Astrocyte (in vitro differentiated cells and primary cell): ENCODE measurements around the gene TKT. TPM values are rescaled to one million over a fixed set of nuclear protein-coding genes. Genes with fewer than 3 reads are reported as not detected.

Source experiments
- DNase-seq: peaks from one replicate; pipeline ENCODE4 v3.0.0-alpha.2; 2010; ENCODE audit warnings: low read depth
- FAIRE-seq: peaks from 2 replicates; lab custom pipeline; 2011; peaks lifted over from hg19 to GRCh38; lab: Jason Lieb, UNC
- H2AFZ ChIP-seq: 2 replicates; pipeline ENCODE4 v1.6.0; 2012; ENCODE audit warnings: low read depth, low read length, inconsistent platforms
- H3K27ac ChIP-seq: 2 replicates; pipeline ENCODE4 v1.5.1; 2011; ENCODE audit warnings: low read depth, low read length, inconsistent platforms
- H3K27me3 ChIP-seq: 2 replicates; pipeline ENCODE4 v1.6.0; 2011; ENCODE audit warnings: low read length, inconsistent platforms; ENCODE audit not compliant: insufficient read depth
- H3K36me3 ChIP-seq: 2 replicates; pipeline ENCODE4 v1.5.1; 2011; ENCODE audit warnings: low read length, inconsistent platforms; ENCODE audit not compliant: insufficient read depth
- H3K4me1 ChIP-seq: 2 replicates; pipeline ENCODE4 v1.5.1; 2011; ENCODE audit warnings: low read length, inconsistent platforms; ENCODE audit not compliant: insufficient read depth
- H3K4me2 ChIP-seq: 2 replicates; pipeline ENCODE4 v1.6.0; 2012; ENCODE audit warnings: low read length, inconsistent platforms
- H3K4me3 ChIP-seq: 2 replicates; pipeline ENCODE4 v1.5.1; 2011; ENCODE audit warnings: low read depth, mild to moderate bottlenecking, low read length, inconsistent platforms; ENCODE audit not compliant: insufficient read depth
- H3K79me2 ChIP-seq: 2 replicates; pipeline ENCODE4 v1.6.0; 2012; ENCODE audit warnings: mild to moderate bottlenecking, low read length, inconsistent platforms; ENCODE audit not compliant: insufficient read depth
- H3K9ac ChIP-seq: 2 replicates; pipeline ENCODE4 v1.6.0; 2012; ENCODE audit warnings: mild to moderate bottlenecking, low read length, inconsistent platforms
- H3K9me3 ChIP-seq: 2 replicates; pipeline ENCODE4 v1.5.1; 2012; ENCODE audit warnings: low read depth, mild to moderate bottlenecking, low read length, inconsistent platforms; ENCODE audit not compliant: insufficient read depth
- H4K20me1 ChIP-seq: 2 replicates; pipeline ENCODE4 v1.6.0; 2012; ENCODE audit warnings: low read length, inconsistent platforms; ENCODE audit not compliant: insufficient read depth
- H3K27ac Mint-ChIP-seq: one replicate; pipeline ENCODE4 v1.8.0; 2021; ENCODE audit warnings: mild to moderate bottlenecking, mixed read lengths; ENCODE audit not compliant: unreplicated experiment
- H3K27me3 Mint-ChIP-seq: one replicate; pipeline ENCODE4 v1.8.0; 2021; ENCODE audit warnings: low read depth, mixed read lengths; ENCODE audit not compliant: unreplicated experiment
- H3K36me3 Mint-ChIP-seq: one replicate; pipeline ENCODE4 v1.8.0; 2021; ENCODE audit warnings: low read depth, mixed read lengths; ENCODE audit not compliant: unreplicated experiment
- H3K4me1 Mint-ChIP-seq: one replicate; pipeline ENCODE4 v1.8.0; 2021; ENCODE audit warnings: low read depth, mixed read lengths; ENCODE audit not compliant: unreplicated experiment
- H3K4me3 Mint-ChIP-seq: one replicate; pipeline ENCODE4 v1.8.0; 2021; ENCODE audit warnings: mild to moderate bottlenecking, moderate library complexity, mixed read lengths; ENCODE audit not compliant: unreplicated experiment
- H3K9me3 Mint-ChIP-seq: one replicate; pipeline ENCODE4 v1.8.0; 2021; ENCODE audit warnings: mild to moderate bottlenecking, mixed read lengths; ENCODE audit not compliant: unreplicated experiment
- CTCF ChIP-seq: IDR thresholded peaks from 2 replicates; pipeline ENCODE4 v1.5.1; 2011; ENCODE audit warnings: low read depth, mild to moderate bottlenecking, inconsistent platforms, low read length, moderate library complexity; ENCODE audit not compliant: insufficient read depth
- EZH2 ChIP-seq: IDR thresholded peaks from 2 replicates; pipeline ENCODE4 v1.6.1; 2012; ENCODE audit warnings: mild to moderate bottlenecking, low read length, inconsistent platforms; ENCODE audit not compliant: insufficient read depth
- total RNA-seq: library from RNA; stranded (reverse); gene quantifications from 2 replicates; pipeline ENCODE4 v1.2.1, GENCODE V29; 2021

TKT gene
- total RNA-seq, 1 donor from 2014 or later, result 318 TPM

DNA sequence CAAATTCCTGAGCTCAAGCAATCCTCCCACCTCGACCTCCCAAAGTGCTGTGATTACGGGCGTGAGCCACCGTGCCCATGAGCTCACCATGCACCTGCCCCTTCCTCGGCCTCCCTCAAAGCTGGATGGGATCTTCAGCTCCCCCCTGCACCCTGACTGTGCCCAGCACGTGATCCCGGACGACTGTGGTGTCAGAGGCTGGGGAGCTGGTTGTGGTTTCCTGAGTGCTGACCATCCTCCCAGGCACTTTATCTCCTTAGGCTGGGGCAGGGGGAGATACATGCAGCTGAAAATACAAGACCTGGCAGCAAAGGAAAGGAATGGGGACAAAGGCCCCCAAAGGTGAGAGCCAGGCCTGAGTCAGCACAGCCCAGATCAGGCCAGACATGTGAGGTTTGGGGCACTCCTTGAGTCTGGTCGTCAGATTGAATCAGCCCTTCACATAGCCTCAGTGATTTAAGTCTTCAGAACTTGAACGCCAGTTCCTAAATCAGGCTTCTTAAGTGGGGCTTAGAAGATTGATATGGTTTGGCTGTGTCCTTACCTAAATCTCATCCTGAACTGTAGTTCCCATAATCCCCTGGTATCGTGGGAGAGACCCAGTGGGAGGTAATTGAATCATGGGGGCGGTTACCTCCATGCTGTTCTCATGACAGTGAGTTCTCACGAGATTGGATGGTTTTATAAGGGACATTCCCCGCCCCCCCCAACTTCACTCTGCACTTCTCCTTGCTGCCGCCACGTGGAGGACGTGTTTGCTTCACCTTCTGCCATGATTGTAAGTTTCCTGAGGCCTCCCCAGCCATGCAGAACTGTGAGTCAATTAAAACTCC, 59.0 kb downstream of the TKT start:
- peaks cover 14% of the 10 kb centered on the region for H3K4me1 ChIP-seq
- no peaks in the 10 kb centered on the region for H3K36me3 ChIP-seq
- Mint-ChIP-seq H3K9me3 (no peaks in the 10 kb centered on the region), H3K4me3 (no peak overlapping the region), H3K27me3 (peaks cover 15% of the 10 kb centered on the region), H3K4me1 (peaks cover 8% of the 10 kb centered on the region), H3K27ac (peak overlapping the region; percentile 71), H3K36me3 (peaks cover 1% of the 10 kb centered on the region)
- H3K9me3 ChIP-seq, result no peaks in the 10 kb centered on the region
- no peaks in the 10 kb centered on the region for H4K20me1 ChIP-seq
- H3K27ac ChIP-seq, result peak overlapping the region; percentile 60
- peak overlapping the region; percentile 60 for H3K9ac ChIP-seq
- H3K4me2 ChIP-seq, result peak overlapping the region; percentile 20
- no peak for TF ChIP-seq CTCF
- no peak for TF ChIP-seq EZH2
- H2AFZ ChIP-seq, result peak overlapping the region; percentile 55
- H3K27me3 ChIP-seq, result no peaks in the 10 kb centered on the region
- no peak overlapping the region for H3K4me3 ChIP-seq
- no peaks in the 10 kb centered on the region for H3K79me2 ChIP-seq
- DNase-seq, result peak; percentile 39
- no peak for FAIRE-seq

DNA sequence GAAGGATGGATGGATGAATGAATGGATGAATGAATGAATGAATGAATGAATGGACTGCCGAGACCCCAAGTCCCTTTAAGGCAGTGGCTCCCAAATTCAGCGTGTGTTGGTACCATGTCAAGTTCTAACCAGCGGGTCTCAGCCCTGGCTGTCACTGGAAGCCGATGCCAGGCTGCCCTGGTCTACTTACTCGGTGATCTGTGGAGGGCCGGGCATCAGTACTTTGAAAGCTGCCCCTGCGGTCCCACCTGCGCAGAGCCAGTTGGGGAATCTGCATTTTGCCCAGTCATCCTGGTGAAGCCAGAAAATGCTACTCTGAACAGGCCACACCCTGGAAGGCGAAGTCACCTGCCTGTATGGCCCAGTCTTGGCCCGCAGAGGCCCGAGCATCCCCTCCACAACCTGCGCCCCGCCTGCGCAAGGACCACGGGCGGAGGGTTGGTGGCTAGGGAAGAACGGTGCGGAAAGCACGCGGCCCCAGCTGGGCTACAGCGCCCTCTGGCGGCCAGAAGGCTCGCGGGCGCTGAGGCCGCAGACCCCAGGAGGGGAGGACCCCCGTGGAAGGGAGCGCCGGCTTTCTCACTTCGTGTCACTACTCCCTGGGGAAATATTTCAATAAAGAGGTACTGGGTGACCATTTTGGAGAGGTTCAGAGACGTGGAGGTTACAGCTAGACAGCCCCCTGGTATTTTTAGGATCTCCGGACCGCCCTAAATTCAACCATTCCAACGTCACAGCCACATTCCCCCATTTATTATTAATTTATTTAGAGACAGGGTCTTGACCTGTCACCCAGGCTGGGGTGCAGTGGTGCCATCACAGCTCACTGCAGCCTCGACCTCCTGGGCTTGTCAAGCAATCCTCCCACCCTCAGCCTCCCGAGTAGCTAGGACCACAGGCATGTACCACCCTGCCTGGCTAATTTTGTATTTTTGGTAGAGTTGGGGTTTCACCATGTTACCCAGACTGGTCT, 59.9 kb downstream of the TKT start:
- peak overlapping the region; percentile 60 for H3K27ac ChIP-seq
- no peaks in the 10 kb centered on the region for H4K20me1 ChIP-seq
- H3K36me3 ChIP-seq, result no peaks in the 10 kb centered on the region
- peak overlapping the region; percentile 71 for H3K27ac Mint-ChIP-seq
- no peaks in the 10 kb centered on the region for H3K27me3 ChIP-seq
- H3K4me3 ChIP-seq, result no peak overlapping the region
- peak overlapping the region; percentile 60 for H3K9ac ChIP-seq
- no peaks in the 10 kb centered on the region for H3K9me3 ChIP-seq
- no peak for DNase-seq
- H3K27me3 Mint-ChIP-seq, result peaks cover 14% of the 10 kb centered on the region
- H3K36me3 Mint-ChIP-seq, result peaks cover 1% of the 10 kb centered on the region
- no peak overlapping the region for H3K4me3 Mint-ChIP-seq
- H3K79me2 ChIP-seq, result no peaks in the 10 kb centered on the region
- peak overlapping the region; percentile 76 for H2AFZ ChIP-seq
- FAIRE-seq, result no peak
- H3K4me1 ChIP-seq, result peaks cover 14% of the 10 kb centered on the region
- peak; percentile 78 for TF ChIP-seq CTCF
- TF ChIP-seq EZH2, result no peak
- H3K9me3 Mint-ChIP-seq, result no peaks in the 10 kb centered on the region
- peaks cover 8% of the 10 kb centered on the region for H3K4me1 Mint-ChIP-seq
- peak overlapping the region; percentile 53 for H3K4me2 ChIP-seq
